AG04450 (cell line): ENCODE data around the gene KRTAP5-1. TPM values are rescaled to one million over a fixed set of nuclear protein-coding genes. Genes with fewer than 3 reads are reported as not detected.
"Not testable (repeated sequence)": the region's sequence is repeated elsewhere in the genome, so short reads cannot be mapped to it uniquely, and the experiment has no call there.

Experiments
- CTCF ChIA-PET: fragments of 300-600, 350-600 bp; formaldehyde crosslinking; extraction: SDS; loops from one replicate; lab custom pipeline; 2022; ENCODE audit warnings: antibody characterized with exemption, inconsistent platforms; lab: Charles Lee
- POLR2A ChIA-PET: fragments of 350-600 bp; formaldehyde crosslinking; extraction: SDS; loops from one replicate; lab custom pipeline; 2021; ENCODE audit warnings: antibody characterized with exemption, inconsistent platforms; lab: Yijun Ruan, JAX
- DNase-seq: peaks from one replicate; pipeline ENCODE4 v3.0.0-alpha.2; 2011; ENCODE audit warnings: low read depth, low spot score
- H3K27ac ChIP-seq: one replicate; pipeline ENCODE4 v1.5.1; 2012; ENCODE audit warnings: low read depth, low read length, control low read depth
- H3K27me3 ChIP-seq: one replicate; pipeline ENCODE4 v1.6.0; 2012; ENCODE audit warnings: low read length; ENCODE audit not compliant: control insufficient read depth, insufficient read depth
- H3K4me3 ChIP-seq: 2 replicates; pipeline ENCODE4 v1.5.1; 2011; ENCODE audit warnings: mild to moderate bottlenecking, low read depth, low read length, control low read depth
- H3K9me3 ChIP-seq: 2 replicates; pipeline ENCODE4 v1.5.1; 2012; ENCODE audit warnings: low read length; ENCODE audit not compliant: control insufficient read depth, insufficient read depth
- CTCF ChIP-seq: IDR thresholded peaks from 2 replicates; pipeline ENCODE4 v1.5.1; 2011; ENCODE audit warnings: low read depth, low read length, control low read depth, inconsistent platforms
- polyA plus RNA-seq: library from polyadenylated mRNA; depleted of rRNA; stranded (reverse); fragments of >200 nt; gene quantifications from 2 replicates; pipeline ENCODE4 v1.2.3, GENCODE V29; 2011

KRTAP5-1 gene
- polyA plus RNA-seq, 1 experiment: not detected

GRCh38 chr11:1581976-1582375 lies 3.1 kb downstream of the KRTAP5-1 start:
- Histone ChIP-seq H3K27ac (no peak overlapping the region), H3K27me3 (peaks cover 11% of the 10 kb centered on the region), H3K4me3 (no peak overlapping the region), H3K9me3 (peaks cover 7% of the 10 kb centered on the region)
- POLR2A ChIA-PET: no interaction called here
- no peak for TF ChIP-seq CTCF
- CTCF ChIA-PET: interaction anchor here (1.1 to 2.6 kb wide), 3 partner anchors 12 to 35 kb away, joined by 3 to 17 read pairs (median 4); no protein-coding TSS in a partner anchor
- DNase-seq: no peak

- Histone ChIP-seq H3K4me3 (no peak overlapping the region), H3K27me3 (peaks cover 31% of the 10 kb centered on the region), H3K9me3 (peaks cover 7% of the 10 kb centered on the region), H3K27ac (no peak overlapping the region)
- CTCF ChIA-PET: interaction anchor here (0.8 to 2.6 kb wide), 2 partner anchors 18 to 30 kb away, joined by 3 to 20 read pairs; no protein-coding TSS in a partner anchor
- DNase-seq: no peak
- no peak for TF ChIP-seq CTCF
- POLR2A ChIA-PET: no interaction called here
These were observed 8.3 kb downstream of the KRTAP5-1 start for GRCh38 chr11:1576825-1577224.

GRCh38 chr11:1575756-1576155 lies 9.3 kb downstream of the KRTAP5-1 start:
- H3K27ac ChIP-seq, H3K9me3 ChIP-seq, DNase-seq, H3K4me3 ChIP-seq: not testable (repeated sequence)
- CTCF ChIA-PET: interaction anchor here (0.6 to 3.5 kb wide), 4 partner anchors 29 to 824 kb away, joined by 3 to 87 read pairs (median 6); no protein-coding TSS in a partner anchor
- H3K27me3 ChIP-seq: peaks cover 31% of the 10 kb centered on the region
- POLR2A ChIA-PET: interaction anchor here (0.6 kb wide), 1 partner anchor 59 kb away, joined by 4 read pairs; no protein-coding TSS in a partner anchor

- TF ChIP-seq CTCF: no peak; the same call in 1 of the 2 replicates
- ChIA-PET POLR2A (interaction anchor here (1.4 kb wide), 1 partner anchor 239 kb away, joined by 3 read pairs; no protein-coding TSS in a partner anchor), CTCF (interaction anchor here (0.6 to 3.5 kb wide), 15 partner anchors 10 to 372 kb away, joined by 3 to 87 read pairs (median 5); no protein-coding TSS in a partner anchor)
- Histone ChIP-seq H3K27ac (no peak overlapping the region), H3K27me3 (peaks cover 31% of the 10 kb centered on the region), H3K4me3 (no peak overlapping the region), H3K9me3 (peaks cover 7% of the 10 kb centered on the region)
- no peak for DNase-seq
These were observed 10.2 kb downstream of the KRTAP5-1 start for GRCh38 chr11:1574933-1575242.

GRCh38 chr11:1574238-1574932 lies 10.7 kb downstream of the KRTAP5-1 start:
- Histone ChIP-seq H3K9me3 (peaks cover 7% of the 10 kb centered on the region), H3K27me3 (peaks cover 31% of the 10 kb centered on the region), H3K4me3 (no peak overlapping the region), H3K27ac (no peak overlapping the region)
- CTCF ChIA-PET: interaction anchor here (0.6 to 3.5 kb wide), 15 partner anchors 10 to 372 kb away, joined by 3 to 87 read pairs (median 5); no protein-coding TSS in a partner anchor
- peak; percentile 65 for TF ChIP-seq CTCF
- POLR2A ChIA-PET: interaction anchor here (1.4 to 1.5 kb wide), 2 partner anchors 28 to 239 kb away, joined by 3 to 6 read pairs; no protein-coding TSS in a partner anchor
- DNase-seq: no peak
